AG08395 (cell line): Measurements from ENCODE around the gene SLC51B.
A peak's percentile ranks its signal among the peaks of the same experiment; 100 is the strongest.
"Not testable (repeated sequence)": the region's sequence is repeated elsewhere in the genome, so short reads cannot be mapped to it uniquely, and the experiment has no call there.

Experiments used
- DNase-seq: peaks from one replicate; pipeline ENCODE4 v3.0.0; 2012; ENCODE audit warnings: mixed read lengths, low spot score

The SLC51B gene

DNA sequence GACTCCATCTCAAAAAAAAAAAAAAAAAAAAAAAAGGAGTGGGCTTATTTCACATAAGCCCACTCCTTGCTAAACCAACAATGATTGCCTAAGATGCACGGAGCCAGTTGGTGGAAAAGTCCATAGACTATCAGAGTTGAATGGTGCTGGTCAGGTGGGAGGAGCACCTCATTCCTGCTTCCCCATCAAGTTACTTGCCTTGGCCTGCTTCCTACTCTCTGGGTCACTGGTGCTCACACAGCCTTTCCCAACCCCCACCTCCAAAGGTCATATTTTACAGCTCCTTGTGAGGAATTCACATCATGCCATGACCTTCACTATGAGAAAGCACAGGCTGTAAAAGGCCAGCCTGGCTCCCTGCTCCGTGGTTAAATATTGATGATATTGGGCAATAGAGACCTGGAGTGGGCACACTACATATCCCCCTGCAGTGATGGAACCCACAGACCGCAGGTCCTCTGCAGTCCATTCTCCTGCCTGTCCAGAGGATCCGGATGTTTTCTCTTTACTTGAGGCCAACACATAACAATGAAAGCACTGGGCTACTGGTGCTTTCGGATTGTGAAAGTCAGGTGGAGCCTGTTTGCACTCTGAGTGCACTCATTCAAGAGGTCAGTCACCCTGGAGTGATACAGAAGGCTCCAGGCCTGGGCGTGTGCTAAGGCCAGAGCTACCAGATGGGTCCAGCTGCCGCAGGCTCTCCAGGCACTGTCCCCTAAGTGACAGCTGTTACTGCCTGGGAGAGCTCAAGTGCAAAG lies at the start of gene SLC51B:
Gene SLC51B (plus strand): TSS at position 664 of the 758 bp plus-strand sequence. CDS start 4,618 bp downstream, outside the sequence.
- DNase-seq = no peak

DNA sequence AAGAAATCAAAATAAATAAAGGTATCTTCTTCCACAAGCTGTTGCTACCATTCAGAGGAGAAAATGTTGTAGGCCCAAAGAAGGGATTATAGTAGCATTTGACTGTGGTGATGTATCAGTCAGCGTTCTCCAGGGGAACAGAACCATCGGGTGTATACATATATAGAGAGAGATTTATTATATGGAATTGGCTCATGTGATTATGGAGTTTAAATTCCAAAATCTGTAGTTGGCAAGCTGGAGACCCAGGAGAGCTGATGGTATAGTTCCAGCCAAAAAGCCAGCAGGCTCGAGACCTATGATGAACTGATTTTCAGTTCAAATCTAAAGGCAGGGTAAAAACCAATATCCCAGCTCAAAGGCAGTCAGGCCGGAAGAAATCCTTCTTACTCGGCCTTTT lies 48.1 kb upstream of the SLC51B start:
- DNase-seq = no peak

DNA sequence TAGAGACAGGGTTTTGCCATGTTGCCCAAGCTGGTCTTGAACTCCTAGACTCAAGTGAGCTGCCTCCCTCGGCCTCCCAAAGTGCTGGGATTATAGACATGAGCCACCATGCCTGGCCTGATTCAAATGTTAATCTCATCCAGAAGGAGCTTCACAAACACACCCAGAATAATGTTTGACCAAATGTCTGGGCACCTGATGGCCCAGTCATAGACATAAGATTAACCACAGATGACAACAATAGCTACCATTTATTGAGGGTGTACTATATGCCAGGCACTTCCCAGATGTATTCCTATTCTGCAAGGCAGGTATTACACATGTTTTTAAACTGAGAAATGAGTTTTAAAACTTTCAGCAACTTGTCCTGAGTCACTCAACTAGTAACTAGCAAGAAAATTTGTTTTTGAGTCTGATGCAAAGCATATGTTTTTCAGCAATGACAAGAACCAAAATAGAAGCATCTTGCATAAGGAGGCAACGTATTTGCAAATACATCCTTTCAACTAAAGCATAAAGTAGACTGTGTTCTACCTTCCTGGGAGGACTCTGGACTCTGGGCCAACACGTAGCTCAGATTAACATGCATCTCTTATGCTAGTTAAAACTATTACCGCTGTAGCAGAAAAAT lies 47.3 kb upstream of the SLC51B start:
- peak; percentile 17 for DNase-seq

DNA sequence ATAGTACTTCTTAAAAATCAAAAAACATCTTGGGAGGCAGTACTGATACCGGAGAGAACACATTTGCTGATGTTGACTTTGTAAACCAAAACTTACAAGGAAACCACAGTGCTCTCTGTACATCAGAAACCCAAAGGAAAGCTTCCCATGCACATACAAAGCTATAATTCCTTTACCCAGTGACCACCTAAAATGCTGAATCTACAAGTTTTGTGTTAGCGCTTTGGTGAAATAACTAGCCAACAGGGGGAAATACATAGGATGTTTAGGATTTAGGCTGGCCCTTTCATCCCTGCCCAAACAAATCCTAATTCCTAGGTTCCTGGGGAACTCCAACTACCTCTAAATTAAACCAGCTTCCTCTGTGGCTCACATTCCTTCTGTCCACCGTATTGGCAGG lies 40.2 kb upstream of the SLC51B start:
- DNase-seq = no peak

DNA sequence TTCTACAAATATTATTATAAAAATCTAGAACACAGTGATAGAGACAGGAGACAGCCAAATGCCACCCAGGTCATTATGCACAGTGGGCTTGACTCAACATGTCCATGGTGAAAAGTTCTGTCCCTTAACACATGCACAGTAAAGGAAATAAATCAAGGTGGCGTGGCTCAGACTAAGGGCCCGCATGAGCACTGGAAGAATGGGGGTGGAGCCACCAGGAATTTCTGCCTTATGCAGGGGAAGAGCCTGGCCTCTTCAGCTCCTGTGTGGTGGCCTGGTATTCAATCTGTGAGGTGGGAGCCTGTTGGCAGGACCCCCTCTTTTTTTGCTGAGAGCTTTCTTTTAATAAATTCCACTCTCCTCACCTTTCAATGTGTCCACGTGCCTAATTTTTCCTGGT lies 38.3 kb upstream of the SLC51B start:
- no peak for DNase-seq

DNA sequence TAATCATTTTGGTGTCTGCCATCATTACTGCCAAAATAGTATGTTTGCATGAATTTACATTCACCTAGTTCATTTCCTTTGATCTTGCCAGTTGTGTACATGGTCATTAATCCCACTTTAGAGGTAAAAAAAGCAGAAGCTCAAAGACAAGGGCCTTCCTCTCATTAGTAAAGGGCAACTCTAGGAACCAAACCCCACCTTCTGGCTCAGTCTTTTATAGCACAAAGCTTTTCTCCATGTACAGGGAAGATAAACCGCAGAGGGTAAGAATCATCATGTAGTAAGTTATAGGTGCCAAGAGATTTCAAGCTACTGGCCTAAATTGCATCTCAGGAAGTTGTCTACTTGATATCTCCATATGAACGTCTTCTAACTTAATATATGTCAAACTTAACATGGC lies 36.2 kb upstream of the SLC51B start:
- peak; percentile 19 for DNase-seq

DNA sequence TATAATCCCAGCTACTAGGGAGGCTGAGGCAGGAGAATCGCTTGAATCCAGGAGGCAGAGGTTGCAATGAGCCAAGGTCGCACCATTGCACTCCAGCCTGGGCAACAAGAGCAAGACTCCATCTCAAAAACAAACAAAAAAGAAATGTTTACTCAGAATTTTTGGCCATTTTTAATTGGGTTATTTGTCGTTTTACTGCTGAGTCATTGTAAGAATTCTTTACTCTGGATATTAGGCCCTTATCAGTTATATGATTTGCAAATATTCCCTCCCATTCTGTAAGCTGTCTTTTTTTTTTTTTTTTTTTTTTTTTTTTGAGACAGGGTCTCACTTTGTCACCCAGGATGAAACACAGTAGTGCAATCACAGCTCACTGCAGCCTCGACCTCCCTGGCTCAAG lies 34.0 kb upstream of the SLC51B start:
- not testable (repeated sequence) for DNase-seq

DNA sequence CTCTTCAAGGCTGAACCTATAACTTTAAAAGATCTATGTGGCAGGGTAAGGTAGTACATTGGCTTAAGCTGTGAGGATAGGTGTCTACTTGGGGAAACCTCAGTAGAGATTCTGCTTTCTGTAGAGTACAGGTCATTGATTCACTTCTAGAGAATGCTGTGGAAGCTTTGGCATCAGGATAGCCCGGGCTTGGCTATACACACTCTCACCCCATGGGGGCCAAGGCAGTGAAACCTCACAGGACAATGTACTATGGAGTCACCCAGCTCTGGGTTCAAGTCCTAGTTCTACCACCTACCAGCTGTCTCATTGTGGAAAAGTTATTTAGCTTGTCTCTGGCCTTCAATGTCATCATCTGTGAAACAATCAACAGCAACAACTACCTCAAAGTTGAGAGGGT lies 24.8 kb upstream of the SLC51B start:
- no peak for DNase-seq

DNA sequence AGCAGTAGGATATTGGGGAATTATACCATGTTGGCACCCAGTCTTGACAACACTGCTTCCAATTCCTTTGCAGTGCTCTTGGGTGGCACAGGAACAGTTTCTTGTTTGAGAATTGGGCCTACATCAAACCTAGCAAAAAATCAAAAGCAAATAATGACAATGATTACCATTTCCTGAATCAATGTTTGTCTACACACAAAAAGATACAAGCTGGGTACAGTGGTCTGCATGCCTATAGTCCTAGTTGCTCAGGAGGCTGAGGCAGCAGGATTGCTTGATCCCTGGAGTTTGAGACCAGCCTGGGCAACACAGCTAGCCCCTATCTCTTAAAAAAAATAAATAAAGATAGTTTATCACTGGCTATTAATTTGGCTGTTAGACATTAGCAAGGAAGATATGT lies 23.7 kb upstream of the SLC51B start:
- no peak for DNase-seq

DNA sequence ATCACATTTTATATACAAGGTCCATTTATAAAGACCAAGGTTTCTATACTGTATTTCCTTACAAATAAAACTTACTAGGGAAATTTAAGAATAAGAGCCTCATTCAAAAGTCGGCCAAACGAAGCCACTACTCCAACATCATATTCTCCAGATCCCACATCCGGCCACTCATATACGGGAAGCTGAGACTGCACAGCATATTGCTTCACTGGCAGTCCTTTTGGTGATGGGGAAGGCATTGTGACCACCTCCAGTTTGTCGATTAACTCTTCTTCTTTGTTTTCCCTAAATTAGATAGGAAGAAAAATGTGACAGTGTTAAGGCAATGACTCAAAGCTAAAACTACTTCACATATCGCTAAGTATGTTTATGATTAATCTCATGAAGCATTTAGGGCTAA lies 18.4 kb upstream of the SLC51B start:
- no peak for DNase-seq

DNA sequence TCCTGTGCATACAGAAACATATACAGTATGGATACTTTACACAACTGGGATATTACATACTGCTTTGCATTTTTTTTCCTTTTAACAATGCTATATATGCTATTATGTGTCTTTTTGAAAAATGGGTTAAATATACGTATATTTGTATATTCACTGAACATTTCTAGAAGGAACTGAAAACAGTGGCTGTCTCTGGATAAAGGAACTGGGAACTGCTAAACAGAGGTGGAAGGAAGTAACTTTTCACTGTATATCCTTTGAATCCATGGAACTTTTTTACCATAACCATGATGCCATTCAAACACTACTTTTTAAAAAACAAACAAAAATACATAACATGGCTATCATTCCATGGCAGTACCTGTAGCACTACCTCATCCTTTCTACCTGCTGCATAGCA lies 17.6 kb upstream of the SLC51B start:
- no peak for DNase-seq

DNA sequence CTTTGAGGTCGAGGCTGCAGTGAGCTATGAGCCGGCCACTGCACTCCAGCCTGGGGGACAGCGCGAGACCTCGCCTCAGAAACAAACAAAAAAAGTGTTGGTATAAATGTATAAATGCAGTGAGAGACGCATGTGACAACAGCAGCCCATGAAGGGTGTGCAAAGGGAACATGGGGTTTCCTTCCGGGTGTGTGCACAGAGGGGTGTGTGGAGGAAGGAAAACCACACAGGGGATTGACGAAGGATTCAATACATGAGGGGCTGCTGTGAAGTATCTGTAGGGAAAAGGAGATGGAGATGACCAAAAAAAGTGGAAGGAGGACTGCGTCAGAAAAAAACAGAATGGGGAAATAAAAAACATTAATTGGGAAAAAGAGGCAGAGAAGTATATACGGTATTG lies 16.8 kb upstream of the SLC51B start:
- no peak for DNase-seq

DNA sequence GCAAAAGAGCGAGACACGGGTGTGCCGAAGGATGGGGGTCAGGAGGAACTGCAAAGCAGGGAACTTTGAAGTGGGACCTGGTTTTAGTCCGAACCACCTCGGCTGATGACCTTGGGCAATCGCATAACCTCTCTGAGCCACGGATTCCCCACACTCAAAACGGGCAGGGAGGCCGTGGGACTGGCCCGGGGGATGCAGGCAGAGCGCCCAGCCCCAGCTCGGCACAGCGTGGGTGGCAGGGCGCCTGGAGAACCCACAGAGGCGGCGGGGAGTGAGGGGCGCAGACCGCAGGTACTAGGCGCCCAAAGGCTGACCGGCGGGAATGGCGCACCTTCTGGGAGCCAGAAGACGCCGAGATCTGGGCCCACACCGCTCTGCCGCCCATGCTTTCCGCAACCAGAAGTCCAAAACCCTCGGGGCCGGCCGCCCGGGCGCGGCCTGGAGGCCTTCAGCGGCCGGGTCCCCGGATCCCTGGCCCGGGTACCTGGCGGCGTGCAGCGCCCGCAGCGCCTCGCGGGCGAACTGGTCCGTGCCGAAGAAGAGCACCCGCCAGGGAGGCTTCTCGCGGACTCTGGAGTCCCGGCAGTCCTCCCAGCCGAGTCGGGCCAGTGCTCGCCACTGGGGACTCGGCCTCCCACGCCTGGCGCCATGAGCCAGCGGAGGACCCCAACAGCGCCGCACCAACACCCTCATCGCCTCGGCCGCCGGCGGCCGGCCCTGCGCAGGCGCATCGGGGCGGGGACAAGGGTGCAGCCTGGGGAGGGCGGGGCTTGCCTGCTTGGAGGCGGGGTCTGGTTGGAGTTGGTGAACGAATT lies 16.1 kb upstream of the SLC51B start, which contains the start of gene MTFMT:
Gene MTFMT (minus strand): TSS at position 719 of the 815 bp plus-strand sequence. CDS start 26 bp downstream, at position 693.
- DNase-seq = peak; percentile 100

DNA sequence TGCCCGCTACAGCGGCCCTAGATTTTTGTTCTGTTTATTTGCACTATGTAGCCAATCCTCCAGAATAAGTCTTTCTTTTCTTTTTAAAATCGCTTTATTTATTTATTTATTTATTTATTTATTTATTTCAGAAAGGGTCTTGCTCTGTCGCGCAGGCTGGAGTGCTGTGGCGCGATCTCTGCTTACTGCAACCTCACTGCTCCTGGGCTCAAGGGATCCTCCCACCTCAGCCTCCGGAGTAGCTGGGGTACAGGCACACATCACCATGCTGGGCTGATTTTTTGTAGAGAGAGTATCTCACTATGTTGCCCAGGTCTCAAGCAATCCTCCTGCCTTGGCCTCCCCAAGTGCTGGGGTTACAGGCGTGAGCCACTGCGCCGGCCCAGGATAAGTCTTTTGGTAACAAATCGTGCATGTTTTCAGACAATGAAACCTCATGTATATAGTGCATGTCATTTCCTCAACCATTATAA lies 15.4 kb upstream of the SLC51B start:
- DNase-seq = no peak

DNA sequence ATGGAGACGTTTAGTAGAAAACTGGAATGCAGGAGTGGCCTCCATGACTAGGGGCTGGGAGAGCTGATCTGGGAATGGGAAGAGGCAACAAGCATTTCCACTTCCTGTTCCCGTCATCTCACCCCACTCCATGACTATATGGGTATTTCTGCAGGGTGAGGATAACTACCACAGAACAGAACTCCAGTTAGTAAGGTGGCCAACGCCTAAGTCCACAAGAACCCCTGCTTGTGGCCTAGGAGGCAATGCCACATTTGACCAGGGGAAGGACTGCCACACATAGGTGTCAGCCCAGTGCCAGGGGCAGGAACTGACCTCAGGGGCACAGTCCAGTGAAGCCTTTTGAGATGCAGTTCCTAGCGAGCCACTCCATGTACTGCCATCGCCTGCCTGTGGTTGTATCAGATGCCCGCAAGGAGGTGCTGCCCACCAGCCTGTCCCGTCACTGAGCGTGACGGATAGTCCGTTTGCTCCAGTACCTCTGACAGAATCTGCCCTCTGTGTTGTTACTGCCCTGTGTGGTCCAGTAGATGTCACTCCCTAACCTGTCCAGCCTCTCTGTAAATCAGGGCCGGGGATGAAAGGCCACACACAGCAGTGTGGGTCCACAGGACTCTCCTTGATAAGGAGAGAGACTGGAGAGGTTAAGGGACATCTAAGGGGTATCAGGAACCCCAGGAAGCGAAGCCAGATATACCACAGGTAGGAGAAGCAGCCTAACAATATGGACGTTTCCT lies 12.2 kb upstream of the SLC51B start:
- peak; percentile 62 for DNase-seq

DNA sequence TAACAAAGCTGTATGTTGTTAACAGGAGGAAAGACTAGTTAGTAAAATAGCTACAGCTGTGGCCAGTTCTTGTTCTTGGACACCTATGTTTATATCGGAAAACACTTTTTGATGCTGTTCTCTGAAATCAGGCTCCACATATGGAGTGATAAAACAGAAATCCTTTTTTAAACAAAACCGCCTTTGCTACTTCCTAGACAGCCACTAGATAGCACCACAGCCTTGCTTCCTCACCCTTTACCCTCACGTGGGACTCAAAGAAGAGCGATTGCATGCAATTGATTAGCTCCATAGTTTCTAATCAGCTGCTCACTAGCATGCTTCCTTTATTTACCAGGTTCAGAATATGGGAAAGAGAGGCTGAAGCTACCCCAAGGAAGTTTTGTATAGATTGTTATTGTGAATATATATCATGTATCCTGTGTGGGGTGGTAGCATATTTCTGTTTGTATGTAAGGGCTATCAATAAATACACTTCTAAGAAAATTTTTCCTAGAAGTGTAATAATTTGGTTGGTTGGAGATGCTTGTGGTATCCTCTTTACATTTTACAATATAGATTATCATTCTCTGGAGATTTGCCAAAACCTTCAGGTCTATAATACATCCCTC lies 11.4 kb upstream of the SLC51B start:
- DNase-seq = peak; percentile 70

DNA sequence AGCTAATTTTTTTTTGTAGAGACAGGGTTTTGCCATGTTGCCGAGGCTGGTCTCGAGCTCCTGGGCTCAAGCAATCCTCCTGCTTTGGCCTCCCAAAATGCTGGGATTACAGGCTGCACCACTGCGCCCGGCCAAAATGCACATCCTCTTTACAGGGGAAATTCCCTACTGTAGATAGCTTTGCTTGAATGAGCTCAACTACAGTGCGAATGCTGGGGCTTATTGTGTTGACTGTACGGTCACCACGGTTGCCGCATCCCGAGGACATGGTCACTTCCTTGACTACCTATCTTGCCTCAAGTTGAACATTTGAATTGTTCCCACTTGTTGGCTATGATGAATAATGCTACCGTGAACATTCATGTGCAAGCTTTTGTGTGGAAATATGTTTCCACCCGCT lies 10.5 kb upstream of the SLC51B start:
- DNase-seq = no peak

DNA sequence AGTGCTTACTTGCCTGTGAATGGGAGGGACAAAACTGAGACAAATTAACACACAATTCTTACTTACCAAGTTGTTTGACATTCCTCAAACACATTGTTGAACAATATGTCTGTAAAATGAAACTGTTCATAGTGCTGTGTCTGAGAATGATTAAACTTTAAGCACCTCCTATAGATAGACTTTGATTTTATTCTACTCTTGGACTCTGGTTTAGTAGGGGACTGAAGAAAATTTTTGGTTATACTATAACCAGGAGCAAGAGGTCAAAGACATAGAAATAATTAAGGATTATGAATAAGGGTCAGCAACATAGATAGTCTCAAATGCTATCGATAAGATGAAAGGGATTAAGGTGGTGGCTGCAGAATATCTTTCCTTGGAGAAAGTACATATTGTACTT lies 7.9 kb upstream of the SLC51B start:
- DNase-seq = no peak

DNA sequence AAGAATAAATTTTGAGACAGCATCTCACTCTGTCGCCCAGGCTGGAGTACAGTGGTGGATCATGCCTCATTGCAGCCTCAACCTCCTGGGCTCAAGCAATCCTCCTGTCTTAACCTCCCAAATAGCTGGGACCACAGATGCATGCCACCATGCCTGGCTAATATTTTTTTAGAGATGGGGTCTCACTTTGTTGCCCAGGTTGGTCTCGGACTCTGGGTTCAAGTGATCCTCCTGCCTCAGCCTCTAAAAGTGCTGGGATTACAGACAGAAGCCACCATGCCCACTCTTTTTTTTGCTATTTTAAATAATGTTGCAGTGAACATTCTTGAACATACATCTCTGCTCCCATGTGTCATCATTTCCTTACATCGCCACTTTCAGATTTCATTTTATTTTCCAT lies 6.8 kb upstream of the SLC51B start:
- no peak for DNase-seq

DNA sequence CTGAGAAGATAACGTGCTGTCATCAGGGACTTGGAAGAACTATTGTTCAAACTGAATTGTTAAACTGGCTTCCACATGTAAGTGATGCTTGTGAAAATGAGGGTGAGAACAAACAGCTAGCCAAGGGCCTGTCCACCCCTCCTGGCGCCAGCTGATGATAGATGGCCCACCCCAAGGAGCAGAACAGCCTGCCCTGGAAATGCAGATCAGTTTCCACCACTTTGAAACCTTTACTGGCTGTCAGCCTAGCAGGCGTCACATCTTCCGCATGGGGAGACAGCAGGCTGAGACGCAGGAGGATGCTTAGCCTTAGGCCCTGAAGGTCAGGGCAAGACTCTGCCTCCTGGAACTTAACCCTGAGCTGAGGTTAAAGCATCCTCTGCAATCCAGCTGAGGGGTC lies 6.4 kb upstream of the SLC51B start:
- DNase-seq = no peak

DNA sequence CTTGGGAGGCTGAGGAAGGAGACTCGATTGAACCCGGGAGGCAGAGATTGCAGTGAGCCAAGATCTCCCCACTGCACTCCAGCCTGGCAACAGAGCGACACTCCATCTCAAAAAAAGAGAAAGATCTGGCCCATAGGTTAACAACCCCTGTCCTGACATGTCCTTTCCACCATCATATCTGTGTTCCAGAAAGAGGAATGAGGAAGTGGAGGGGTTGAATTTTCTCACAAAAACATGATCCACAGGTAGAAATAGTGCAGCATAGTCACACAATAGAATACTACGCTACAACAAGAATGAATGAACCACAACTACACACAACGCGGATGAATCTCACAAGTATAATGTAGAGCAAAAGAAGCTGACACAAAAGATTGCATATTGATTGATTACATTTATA lies 4.7 kb upstream of the SLC51B start:
- no peak for DNase-seq

DNA sequence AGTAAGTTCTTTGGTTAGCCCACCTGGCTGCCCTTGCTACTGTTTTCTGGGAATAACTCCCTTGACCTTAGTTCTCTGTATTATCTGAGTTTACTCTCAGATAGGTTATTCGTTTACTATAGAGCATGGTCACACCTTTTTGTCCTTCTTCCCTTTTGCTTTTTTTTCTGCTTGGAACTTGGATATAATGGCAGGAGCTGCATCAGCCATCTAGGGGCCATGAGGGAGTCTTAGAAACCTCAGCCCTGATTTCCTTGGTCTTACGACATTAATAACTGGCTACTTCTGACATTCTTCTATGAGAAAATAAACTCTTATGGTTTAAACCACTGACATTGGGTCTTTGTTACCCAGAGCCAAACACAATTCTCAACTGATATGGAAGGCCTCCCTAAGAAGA lies 3.4 kb upstream of the SLC51B start:
- DNase-seq = no peak
